Central memory CD8-positive, alpha-beta T cell (primary cell): Measurements from ENCODE around the gene STK17A.
A peak's percentile ranks its signal among the peaks of the same experiment; 100 is the strongest.

Source experiments
- ATAC-seq: fragments of 150-1000 bp; cut with Tn5 transposase; replicated peaks from 2 replicates; pipeline ENCODE4 v1.10.0; 2022; ENCODE audit warnings: mild to moderate bottlenecking, moderate FRiP score, moderate number of reproducible peaks; ENCODE audit not compliant: poor library complexity, severe bottlenecking; ENCODE audit errors: extremely low read depth
- DNase-seq, 2 donors: peaks; one replicate each; pipeline ENCODE4 v3.0.0; 2021; ENCODE audit warnings: low spot score in 2 of 2
- H3K27ac Mint-ChIP-seq: one replicate; pipeline ENCODE4 v1.8.0; 2022; ENCODE audit warnings: low read depth, mild to moderate bottlenecking, moderate library complexity, mixed read lengths
- H3K27me3 Mint-ChIP-seq: one replicate; pipeline ENCODE4 v1.8.0; 2022; ENCODE audit warnings: mixed read lengths
- H3K36me3 Mint-ChIP-seq: one replicate; pipeline ENCODE4 v1.8.0; 2022; ENCODE audit warnings: mild to moderate bottlenecking, moderate library complexity, mixed read lengths; ENCODE audit not compliant: insufficient read depth
- H3K4me1 Mint-ChIP-seq: one replicate; pipeline ENCODE4 v1.8.0; 2022; ENCODE audit warnings: mixed read lengths
- H3K4me3 Mint-ChIP-seq: one replicate; pipeline ENCODE4 v1.8.0; 2022; ENCODE audit warnings: mild to moderate bottlenecking, moderate library complexity, mixed read lengths
- H3K9me3 Mint-ChIP-seq: one replicate; pipeline ENCODE4 v1.8.0; 2022; ENCODE audit warnings: mixed read lengths

Gene STK17A

GRCh38 chr7:43647673-43648472, 65.0 kb downstream of the STK17A start:
- no peak for ATAC-seq
- H3K4me1 Mint-ChIP-seq, result peaks cover 96% of the 10 kb centered on the region
- no peaks in the 10 kb centered on the region for H3K27me3 Mint-ChIP-seq
- peaks cover 40% of the 10 kb centered on the region for H3K36me3 Mint-ChIP-seq
- peak overlapping the region; percentile 72 for H3K4me3 Mint-ChIP-seq
- no peaks in the 10 kb centered on the region for H3K9me3 Mint-ChIP-seq
- no peak for DNase-seq
- peak overlapping the region; percentile 98 for H3K27ac Mint-ChIP-seq

GRCh38 chr7:43648473-43649406, 65.8 kb downstream of the STK17A start:
- peak overlapping the region; percentile 72 for H3K4me3 Mint-ChIP-seq
- DNase-seq, result peak; percentile 48 to 79
- peak; percentile 57 for ATAC-seq
- peak overlapping the region; percentile 98 for H3K27ac Mint-ChIP-seq
- no peaks in the 10 kb centered on the region for H3K9me3 Mint-ChIP-seq
- peaks cover 90% of the 10 kb centered on the region for H3K4me1 Mint-ChIP-seq
- peaks cover 34% of the 10 kb centered on the region for H3K36me3 Mint-ChIP-seq
- H3K27me3 Mint-ChIP-seq, result no peaks in the 10 kb centered on the region

GRCh38 chr7:43649755-43650274, 66.9 kb downstream of the STK17A start:
- Mint-ChIP-seq H3K4me1 (peaks cover 89% of the 10 kb centered on the region), H3K9me3 (no peaks in the 10 kb centered on the region), H3K36me3 (peaks cover 28% of the 10 kb centered on the region), H3K4me3 (peak overlapping the region; percentile 72), H3K27ac (peak overlapping the region; percentile 98), H3K27me3 (no peaks in the 10 kb centered on the region)
- DNase-seq (peak; percentile 42 to 81), ATAC-seq (peak; percentile 71)

GRCh38 chr7:43650457-43651052, 67.6 kb downstream of the STK17A start:
- ATAC-seq, result peak; percentile 4
- Mint-ChIP-seq H3K4me3 (peak overlapping the region; percentile 72), H3K9me3 (no peaks in the 10 kb centered on the region), H3K36me3 (peaks cover 28% of the 10 kb centered on the region), H3K4me1 (peaks cover 82% of the 10 kb centered on the region), H3K27me3 (no peaks in the 10 kb centered on the region), H3K27ac (peak overlapping the region; percentile 98)
- no peak for DNase-seq

DNA sequence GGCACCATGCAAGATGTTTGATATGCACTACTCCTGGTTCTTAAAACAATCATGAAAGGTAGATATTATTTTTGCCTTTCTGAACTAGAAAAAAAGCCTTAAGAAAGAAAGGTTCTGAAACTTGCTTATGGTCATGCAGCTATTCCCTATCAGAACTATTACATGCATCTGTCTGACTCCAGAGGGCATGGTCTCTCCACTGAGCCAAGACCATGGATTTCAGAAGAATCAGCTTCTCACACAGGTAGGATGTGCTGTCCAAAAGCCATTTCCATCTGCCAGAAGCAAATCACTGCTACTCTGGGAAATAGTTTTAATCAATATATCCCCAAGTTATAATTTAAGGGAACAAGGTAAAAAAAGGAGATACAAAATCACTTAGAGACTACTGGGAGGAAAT, 69.5 kb downstream of the STK17A start:
- Mint-ChIP-seq H3K27me3 (no peaks in the 10 kb centered on the region), H3K36me3 (peaks cover 24% of the 10 kb centered on the region), H3K9me3 (no peaks in the 10 kb centered on the region), H3K4me1 (peaks cover 67% of the 10 kb centered on the region), H3K27ac (peak overlapping the region; percentile 98), H3K4me3 (peak overlapping the region; percentile 72)
- no peak for DNase-seq
- ATAC-seq, result no peak

- Mint-ChIP-seq H3K36me3 (peaks cover 18% of the 10 kb centered on the region), H3K4me1 (peaks cover 63% of the 10 kb centered on the region)
These were observed 70.6 kb downstream of the STK17A start for GRCh38 chr7:43653466-43653865.

GRCh38 chr7:43653891-43654504, 71.1 kb downstream of the STK17A start:
- Mint-ChIP-seq H3K4me3 (peak overlapping the region; percentile 1), H3K4me1 (peaks cover 63% of the 10 kb centered on the region), H3K36me3 (peaks cover 14% of the 10 kb centered on the region), H3K27me3 (no peaks in the 10 kb centered on the region), H3K9me3 (no peaks in the 10 kb centered on the region), H3K27ac (peak overlapping the region; percentile 98)
- DNase-seq (no peak), ATAC-seq (no peak)

More at GRCh38 chr7:43653466-43653865, 70.6 kb downstream of the STK17A start:
- peak overlapping the region; percentile 1 for H3K4me3 Mint-ChIP-seq
- no peaks in the 10 kb centered on the region for H3K27me3 Mint-ChIP-seq
- peak overlapping the region; percentile 98 for H3K27ac Mint-ChIP-seq
- no peaks in the 10 kb centered on the region for H3K9me3 Mint-ChIP-seq
- DNase-seq, result no peak
- ATAC-seq, result no peak

GRCh38 chr7:43655584-43655983, 72.7 kb downstream of the STK17A start:
- DNase-seq, result no peak
- peaks cover 61% of the 10 kb centered on the region for H3K4me1 Mint-ChIP-seq
- H3K9me3 Mint-ChIP-seq, result no peaks in the 10 kb centered on the region
- H3K27me3 Mint-ChIP-seq, result no peaks in the 10 kb centered on the region
- H3K27ac Mint-ChIP-seq, result no peak overlapping the region
- H3K4me3 Mint-ChIP-seq, result no peak overlapping the region
- ATAC-seq, result no peak
- peaks cover 7% of the 10 kb centered on the region for H3K36me3 Mint-ChIP-seq

DNA sequence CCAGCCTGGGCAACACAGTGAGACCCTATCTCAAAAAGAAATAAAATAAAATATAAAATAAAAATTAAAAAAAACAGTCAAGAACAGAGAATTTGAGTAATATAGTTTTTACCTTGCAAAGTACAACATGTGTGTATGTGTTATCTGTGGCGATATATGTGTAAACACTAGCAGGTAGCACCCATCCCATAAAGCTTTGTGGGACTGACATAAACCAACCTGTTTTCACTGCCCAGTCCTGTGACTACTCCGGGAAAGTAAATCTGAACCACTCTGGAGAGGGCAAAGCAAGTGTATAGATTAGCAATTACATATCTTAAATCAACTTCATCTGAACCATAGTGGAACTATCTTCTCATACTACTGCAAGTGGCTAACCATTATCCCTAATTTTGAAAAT, 74.1 kb downstream of the STK17A start:
- Mint-ChIP-seq H3K36me3 (no peaks in the 10 kb centered on the region), H3K27me3 (no peaks in the 10 kb centered on the region), H3K9me3 (no peaks in the 10 kb centered on the region), H3K4me3 (no peak overlapping the region), H3K4me1 (peaks cover 52% of the 10 kb centered on the region), H3K27ac (peak overlapping the region; percentile 11)
- ATAC-seq (no peak), DNase-seq (no peak)

DNA sequence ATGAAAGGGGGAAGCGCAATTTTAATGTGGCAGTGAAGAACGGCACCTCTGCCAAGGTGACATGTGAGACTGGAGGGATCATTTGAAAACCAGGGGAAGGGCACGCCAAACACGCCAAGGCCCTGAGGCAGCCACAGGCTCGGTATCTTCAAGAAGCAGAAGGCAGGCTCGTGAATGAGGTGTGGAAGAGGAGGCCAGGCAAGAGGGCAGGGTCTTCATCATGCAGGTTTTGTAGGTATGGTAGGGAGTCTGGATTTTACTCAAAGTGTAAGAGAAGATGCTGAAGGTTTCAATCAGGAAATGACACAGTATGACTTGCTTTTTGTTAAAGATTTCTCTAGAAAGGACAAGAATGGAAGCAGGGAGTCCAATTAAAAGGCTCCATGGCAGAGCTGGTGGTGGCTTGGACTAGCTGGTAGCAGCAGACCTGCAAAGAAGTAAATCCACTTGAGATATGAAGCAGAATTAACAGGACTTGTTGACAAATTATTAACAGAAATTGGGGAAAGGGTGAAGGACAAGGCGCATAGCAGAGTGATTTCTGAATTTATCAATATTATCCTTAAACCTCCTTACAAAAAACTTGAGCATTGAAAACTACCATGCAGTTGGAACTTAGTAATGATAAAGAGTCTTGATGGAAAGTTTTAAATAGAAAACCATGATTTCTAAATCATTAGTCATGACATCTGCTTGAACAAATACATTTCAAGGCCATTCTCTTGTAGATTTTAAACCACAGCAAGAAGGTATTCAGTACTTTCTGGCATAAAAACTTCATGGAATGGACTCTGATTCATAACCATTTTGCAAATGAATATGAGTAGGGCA, 76.0 kb downstream of the STK17A start:
- Mint-ChIP-seq H3K9me3 (no peaks in the 10 kb centered on the region), H3K27me3 (no peaks in the 10 kb centered on the region), H3K36me3 (peaks cover 2% of the 10 kb centered on the region), H3K4me1 (peaks cover 47% of the 10 kb centered on the region), H3K4me3 (peak overlapping the region; percentile 39), H3K27ac (peak overlapping the region; percentile 91)
- DNase-seq (no peak), ATAC-seq (peak; percentile 57)

GRCh38 chr7:43659549-43659896, 76.6 kb downstream of the STK17A start:
- ATAC-seq (no peak), DNase-seq (no peak)
- Mint-ChIP-seq H3K36me3 (peaks cover 2% of the 10 kb centered on the region), H3K27me3 (no peaks in the 10 kb centered on the region), H3K27ac (peak overlapping the region; percentile 50), H3K9me3 (no peaks in the 10 kb centered on the region), H3K4me1 (peaks cover 42% of the 10 kb centered on the region), H3K4me3 (no peak overlapping the region)
